Hepatocyte (in vitro differentiated cells): ENCODE results near the gene ARRDC1.

Source experiments
- EZH2 ChIP-seq: fragments of 200-600 bp; sonication (generic); IDR thresholded peaks from 2 replicates; pipeline ENCODE4 v1.6.1; 2016; ENCODE audit warnings: antibody characterized with exemption, mild to moderate bottlenecking, borderline replicate concordance
- EZH2phosphoT487 ChIP-seq: fragments of 200-600 bp; sonication (generic); IDR thresholded peaks from one replicate; pipeline ENCODE4 v1.6.1; 2018; ENCODE audit warnings: antibody characterized with exemption, mild to moderate bottlenecking, low read depth, moderate library complexity; ENCODE audit not compliant: unreplicated experiment, severe bottlenecking
- TF ChIP-seq, protein P1 (sequence below): fragments of 200-600 bp; sonication (generic); IDR thresholded peaks from 2 replicates; pipeline ENCODE4 v1.5.1; 2016; ENCODE audit warnings: antibody characterized with exemption, mild to moderate bottlenecking; ENCODE audit not compliant: poor library complexity

DNA sequence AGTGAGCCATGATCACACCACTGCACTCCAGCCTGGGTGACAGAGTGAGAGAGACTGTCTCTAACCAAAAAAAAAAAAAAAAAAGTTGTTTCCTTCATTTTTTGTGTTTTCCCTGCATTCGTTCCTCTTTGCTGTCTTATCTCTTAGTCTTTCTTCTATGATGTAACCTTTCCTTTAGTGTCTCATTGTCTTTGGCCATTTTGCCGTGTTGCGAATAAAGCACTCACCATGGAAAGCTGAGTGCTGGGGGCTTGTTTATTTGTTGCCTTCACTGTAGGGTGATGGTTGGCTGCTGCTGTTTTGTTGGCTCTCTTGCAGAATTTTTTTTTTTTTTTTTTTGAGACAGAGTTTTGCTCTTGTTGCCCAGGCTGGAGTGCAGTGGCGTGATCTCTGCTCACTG lies 21.0 kb downstream of the ARRDC1 start:
- TF ChIP-seq, protein P1, sequence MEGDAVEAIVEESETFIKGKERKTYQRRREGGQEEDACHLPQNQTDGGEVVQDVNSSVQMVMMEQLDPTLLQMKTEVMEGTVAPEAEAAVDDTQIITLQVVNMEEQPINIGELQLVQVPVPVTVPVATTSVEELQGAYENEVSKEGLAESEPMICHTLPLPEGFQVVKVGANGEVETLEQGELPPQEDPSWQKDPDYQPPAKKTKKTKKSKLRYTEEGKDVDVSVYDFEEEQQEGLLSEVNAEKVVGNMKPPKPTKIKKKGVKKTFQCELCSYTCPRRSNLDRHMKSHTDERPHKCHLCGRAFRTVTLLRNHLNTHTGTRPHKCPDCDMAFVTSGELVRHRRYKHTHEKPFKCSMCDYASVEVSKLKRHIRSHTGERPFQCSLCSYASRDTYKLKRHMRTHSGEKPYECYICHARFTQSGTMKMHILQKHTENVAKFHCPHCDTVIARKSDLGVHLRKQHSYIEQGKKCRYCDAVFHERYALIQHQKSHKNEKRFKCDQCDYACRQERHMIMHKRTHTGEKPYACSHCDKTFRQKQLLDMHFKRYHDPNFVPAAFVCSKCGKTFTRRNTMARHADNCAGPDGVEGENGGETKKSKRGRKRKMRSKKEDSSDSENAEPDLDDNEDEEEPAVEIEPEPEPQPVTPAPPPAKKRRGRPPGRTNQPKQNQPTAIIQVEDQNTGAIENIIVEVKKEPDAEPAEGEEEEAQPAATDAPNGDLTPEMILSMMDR, result no peak
- TF ChIP-seq EZH2 (no peak), EZH2phosphoT487 (no peak)
